RWPE1 (cell line): ENCODE results near the gene PRR5.

Source experiments
- CTCF ChIA-PET: fragments of 350-600 bp; sonication (Branson Sonifier 250); formaldehyde crosslinking; extraction: SDS; loops from one replicate; lab custom pipeline; 2021; lab: Yijun Ruan, JAX
- POLR2A ChIA-PET: fragments of 400-600 bp; formaldehyde crosslinking; extraction: SDS; loops from one replicate; lab custom pipeline; 2020; ENCODE audit warnings: antibody characterized with exemption; ENCODE audit not compliant: low non-redundant PET; lab: Yijun Ruan, JAX
- DNase-seq: peaks from one replicate; pipeline ENCODE4 v3.0.0; 2012; ENCODE audit warnings: low spot score
- H3K27ac ChIP-seq: fragments of 450-650 bp; 2 replicates; pipeline ENCODE4 v1.5.1; 2017
- CTCF ChIP-seq: fragments of 450-650 bp; conservative IDR thresholded peaks from 2 replicates; pipeline ENCODE4 v1.5.1; 2017; ENCODE audit warnings: low read depth, mild to moderate bottlenecking

Gene PRR5

GRCh38 chr22:44726439-44726838 lies 24.4 kb downstream of the PRR5 start:
- DNase-seq: no peak
- H3K27ac ChIP-seq: no peak overlapping the region
- POLR2A ChIA-PET: interaction anchor here (0.5 kb wide), 1 partner anchor 101 kb away, joined by 9 read pairs; no protein-coding TSS in a partner anchor
- TF ChIP-seq CTCF: no peak
- CTCF ChIA-PET: no interaction called here

GRCh38 chr22:44727148-44727547 lies 25.1 kb downstream of the PRR5 start:
- CTCF ChIA-PET: no interaction called here
- DNase-seq: no peak
- H3K27ac ChIP-seq: no peak overlapping the region
- POLR2A ChIA-PET: no interaction called here
- no peak for TF ChIP-seq CTCF

GRCh38 chr22:44727709-44728108 lies 25.7 kb downstream of the PRR5 start:
- no peak for DNase-seq
- POLR2A ChIA-PET: no interaction called here
- no peak for TF ChIP-seq CTCF
- H3K27ac ChIP-seq: no peak overlapping the region
- CTCF ChIA-PET: no interaction called here

GRCh38 chr22:44728761-44729324 lies 26.8 kb downstream of the PRR5 start:
- TF ChIP-seq CTCF: no peak
- CTCF ChIA-PET: interaction anchor here (0.6 kb wide), 1 partner anchor 736 kb away, joined by 4 read pairs; no protein-coding TSS in a partner anchor
- H3K27ac ChIP-seq: no peak overlapping the region
- POLR2A ChIA-PET: no interaction called here
- no peak for DNase-seq

- TF ChIP-seq CTCF: no peak
- no peak for DNase-seq
- ChIA-PET POLR2A (no interaction called here), CTCF (interaction anchor here (0.6 kb wide), 1 partner anchor 736 kb away, joined by 4 read pairs; no protein-coding TSS in a partner anchor)
- no peak overlapping the region for H3K27ac ChIP-seq
Measured at GRCh38 chr22:44729391-44730021, 27.5 kb downstream of the PRR5 start.

- DNase-seq: no peak
- CTCF ChIA-PET: no interaction called here
- no peak overlapping the region for H3K27ac ChIP-seq
- POLR2A ChIA-PET: no interaction called here
- TF ChIP-seq CTCF: no peak
Measured at GRCh38 chr22:44730022-44730393, 28.0 kb downstream of the PRR5 start.
